HEK293 (cell line): ENCODE results near the gene BBX.
"Not testable (repeated sequence)": the region's sequence is repeated elsewhere in the genome, so short reads cannot be mapped to it uniquely, and the experiment has no call there.

Experiments
- CTCF ChIA-PET: fragments of 350-600 bp; formaldehyde crosslinking; extraction: SDS; loops from one replicate; lab custom pipeline; 2021; ENCODE audit warnings: antibody characterized with exemption; lab: Yijun Ruan, JAX
- POLR2A ChIA-PET: fragments of 300-600 bp; formaldehyde crosslinking; extraction: SDS; loops from one replicate; lab custom pipeline; 2020; ENCODE audit warnings: antibody characterized with exemption, inconsistent platforms; lab: Yijun Ruan, JAX
- H3K27ac ChIP-seq: fragments of 200-500 bp; sonication (Bioruptor generic); 2 replicates; pipeline ENCODE4 v1.5.1; 2014; ENCODE audit warnings: low read depth, low read length, control low read depth, inconsistent platforms; ENCODE audit errors: extremely low read depth
- H3K36me3 ChIP-seq, 2 experiments: fragments of 200-500 bp in 1 of 2; sonication (Bioruptor generic) in 1 of 2; 1 replicate in 1 of 2; 2 replicates in 1 of 2; pipeline ENCODE4 v1.5.1; 2014 to 2017; ENCODE audit warnings: inconsistent platforms in 2 of 2, low read length in 2 of 2; ENCODE audit not compliant: control insufficient read depth in 2 of 2, insufficient read depth in 1 of 2
- H3K4me1 ChIP-seq: fragments of 200-500 bp; sonication (Bioruptor generic); 2 replicates; pipeline ENCODE4 v1.5.1; 2014; ENCODE audit warnings: mild to moderate bottlenecking, low read length, inconsistent platforms; ENCODE audit not compliant: control insufficient read depth, insufficient read depth
- H3K4me3 ChIP-seq: 2 replicates; pipeline ENCODE4 v1.5.1; 2011; ENCODE audit warnings: low read depth, mild to moderate bottlenecking, control low read depth, low read length, moderate library complexity
- H3K9me3 ChIP-seq: fragments of 200-500 bp; sonication (Bioruptor generic); 2 replicates; pipeline ENCODE4 v1.5.1; 2014; ENCODE audit warnings: low read depth, low read length, inconsistent platforms; ENCODE audit not compliant: control insufficient read depth, insufficient read depth
- EGR2 ChIP-seq: fragments of 450-650 bp; formaldehyde crosslinking; IDR thresholded peaks from 2 replicates; pipeline ENCODE4 v1.5.1; 2016; ENCODE audit warnings: low read depth, missing biosample characterization, missing genetic modification characterization
- FEZF1 ChIP-seq: fragments of 450-650 bp; formaldehyde crosslinking; IDR thresholded peaks from 2 replicates; pipeline ENCODE4 v1.5.1; 2016; ENCODE audit warnings: missing biosample characterization, missing genetic modification characterization
- GLIS1 ChIP-seq: fragments of 450-650 bp; formaldehyde crosslinking; IDR thresholded peaks from 2 replicates; pipeline ENCODE4 v1.5.1; 2016; ENCODE audit warnings: missing biosample characterization, missing genetic modification characterization
- GLIS2 ChIP-seq: fragments of 450-650 bp; formaldehyde crosslinking; IDR thresholded peaks from 2 replicates; pipeline ENCODE4 v1.5.1; 2016; ENCODE audit warnings: missing biosample characterization, missing genetic modification characterization
- HOXD13 ChIP-seq: sonication (generic); formaldehyde crosslinking; IDR thresholded peaks from 2 replicates; pipeline ENCODE4 v1.8.0; 2022; ENCODE audit warnings: missing genetic modification reagents, borderline replicate concordance
- IKZF3 ChIP-seq: fragments of 450-650 bp; IDR thresholded peaks from 2 replicates; pipeline ENCODE4 v1.5.0; 2018; ENCODE audit warnings: missing biosample characterization, mild to moderate bottlenecking, missing genetic modification characterization, moderate library complexity
- KLF1 ChIP-seq: fragments of 450-650 bp; formaldehyde crosslinking; IDR thresholded peaks from 2 replicates; pipeline ENCODE4 v1.5.1; 2016; ENCODE audit warnings: missing biosample characterization, missing genetic modification characterization
- KLF17 ChIP-seq: fragments of 450-650 bp; formaldehyde crosslinking; IDR thresholded peaks from 2 replicates; pipeline ENCODE4 v1.5.1; 2016; ENCODE audit warnings: missing biosample characterization, missing genetic modification characterization
- REPIN1 ChIP-seq: fragments of 450-650 bp; formaldehyde crosslinking; IDR thresholded peaks from 2 replicates; pipeline ENCODE4 v1.5.1; 2017; ENCODE audit warnings: missing biosample characterization, missing genetic modification characterization, low read depth
- SCRT1 ChIP-seq: fragments of 450-650 bp; formaldehyde crosslinking; IDR thresholded peaks from 2 replicates; pipeline ENCODE4 v1.5.1; 2016; ENCODE audit warnings: missing biosample characterization, missing genetic modification characterization, borderline replicate concordance
- ZBTB26 ChIP-seq: fragments of 450-650 bp; formaldehyde crosslinking; optimal IDR thresholded peaks from 2 replicates; pipeline ENCODE3; 2016; ENCODE audit warnings: missing biosample characterization, mild to moderate bottlenecking, missing genetic modification characterization
- ZBTB48 ChIP-seq: fragments of 450-650 bp; formaldehyde crosslinking; IDR thresholded peaks from 2 replicates; pipeline ENCODE4 v1.5.1; 2016; ENCODE audit warnings: missing biosample characterization, missing genetic modification characterization
- ZEB2 ChIP-seq: fragments of 450-650 bp; formaldehyde crosslinking; IDR thresholded peaks from 2 replicates; pipeline ENCODE4 v1.5.1; 2016; ENCODE audit warnings: missing biosample characterization, missing genetic modification characterization
- ZFP37 ChIP-seq: fragments of 450-650 bp; formaldehyde crosslinking; IDR thresholded peaks from 2 replicates; pipeline ENCODE4 v1.5.1; 2016; ENCODE audit warnings: missing biosample characterization, missing genetic modification characterization
- ZFP69B ChIP-seq: fragments of 450-650 bp; formaldehyde crosslinking; IDR thresholded peaks from 2 replicates; pipeline ENCODE4 v1.5.1; 2016; ENCODE audit warnings: missing biosample characterization, missing genetic modification characterization
- ZNF133 ChIP-seq: fragments of 450-650 bp; formaldehyde crosslinking; IDR thresholded peaks from 2 replicates; pipeline ENCODE4 v1.5.1; 2016; ENCODE audit warnings: missing biosample characterization, missing genetic modification characterization
- ZNF148 ChIP-seq: fragments of 450-650 bp; formaldehyde crosslinking; IDR thresholded peaks from 2 replicates; pipeline ENCODE4 v1.5.0; 2017; ENCODE audit warnings: missing biosample characterization, missing genetic modification characterization, borderline replicate concordance
- ZNF341 ChIP-seq: fragments of 450-650 bp; formaldehyde crosslinking; IDR thresholded peaks from 2 replicates; pipeline ENCODE4; 2016; ENCODE audit warnings: low read depth, missing biosample characterization, missing genetic modification characterization
- ZNF354C ChIP-seq: fragments of 450-650 bp; formaldehyde crosslinking; IDR thresholded peaks from 2 replicates; pipeline ENCODE4 v1.5.1; 2016; ENCODE audit warnings: missing biosample characterization, missing genetic modification characterization, low read depth, borderline replicate concordance
- ZNF514 ChIP-seq: fragments of 450-650 bp; formaldehyde crosslinking; IDR thresholded peaks from 2 replicates; pipeline ENCODE4 v1.5.1; 2016; ENCODE audit warnings: missing biosample characterization, missing genetic modification characterization
- ZNF544 ChIP-seq: fragments of 450-650 bp; formaldehyde crosslinking; IDR thresholded peaks from 2 replicates; pipeline ENCODE4 v1.5.0; 2017; ENCODE audit warnings: missing biosample characterization, missing genetic modification characterization
- ZNF670 ChIP-seq: fragments of 450-650 bp; formaldehyde crosslinking; IDR thresholded peaks from 2 replicates; pipeline ENCODE4 v1.5.1; 2016; ENCODE audit warnings: missing biosample characterization, missing genetic modification characterization, low read depth
- ZNF707 ChIP-seq: fragments of 450-650 bp; formaldehyde crosslinking; IDR thresholded peaks from 2 replicates; pipeline ENCODE4 v1.5.1; 2016; ENCODE audit warnings: missing biosample characterization, missing genetic modification characterization
- ZNF830 ChIP-seq: fragments of 450-650 bp; IDR thresholded peaks from 2 replicates; pipeline ENCODE4 v1.5.0; 2018; ENCODE audit warnings: missing biosample characterization, missing genetic modification characterization, low read depth, mild to moderate bottlenecking, moderate library complexity
- ZSCAN18 ChIP-seq: fragments of 450-650 bp; formaldehyde crosslinking; IDR thresholded peaks from 2 replicates; pipeline ENCODE4 v1.5.1; 2016; ENCODE audit warnings: missing biosample characterization, missing genetic modification characterization

BBX gene

GRCh38 chr3:107697348-107697747 lies 174.6 kb downstream of the BBX start:
- H3K4me1 ChIP-seq, CTCF ChIA-PET, H3K27ac ChIP-seq, POLR2A ChIA-PET, H3K9me3 ChIP-seq, H3K4me3 ChIP-seq, H3K36me3 ChIP-seq: not testable (repeated sequence)
- peak; percentile 80 for TF ChIP-seq GLIS1 (tag by site-specific recombination)
- peak; percentile 57; the same call in 1 of the 2 replicates for TF ChIP-seq FEZF1 (tag by site-specific recombination)
- peak; percentile 57; the same call in 1 of the 2 replicates for TF ChIP-seq GLIS2

- peak; percentile 62 for TF ChIP-seq ZBTB26 (tag by site-specific recombination)
- peak; percentile 60 for TF ChIP-seq ZNF341 (tag by site-specific recombination)
- TF ChIP-seq IKZF3: 0 out of 2 replicates have a peak, but pooled peaks have one; percentile 22
- peak; percentile 90 for TF ChIP-seq ZBTB48
- peak; percentile 37; the same call in 1 of the 2 replicates for TF ChIP-seq KLF1 (tag by site-specific recombination)
- 0 out of 2 replicates have a peak, but pooled peaks have one; percentile 6 for TF ChIP-seq EGR2 (tag by site-specific recombination)
- H3K4me3 ChIP-seq, POLR2A ChIA-PET: not testable (repeated sequence)
These were observed 175.1 kb downstream of the BBX start for GRCh38 chr3:107697855-107698254.

GRCh38 chr3:107699682-107700081 lies 176.9 kb downstream of the BBX start:
- H3K4me3 ChIP-seq: no peak overlapping the region
- CTCF ChIA-PET: interaction anchor here (1.0 kb wide), 1 partner anchor 9 kb away, joined by 3 read pairs; no protein-coding TSS in a partner anchor
- no peak overlapping the region for H3K27ac ChIP-seq
- POLR2A ChIA-PET: no interaction called here
- no peaks in the 10 kb centered on the region for H3K9me3 ChIP-seq
- no peaks in the 10 kb centered on the region for H3K36me3 ChIP-seq
- peaks cover 10% of the 10 kb centered on the region for H3K4me1 ChIP-seq
- TF ChIP-seq HOXD13 (no peak), ZNF670 (tag by site-specific recombination) (no peak), SCRT1 (no peak), ZNF544 (tag by site-specific recombination) (no peak), ZSCAN18 (tag by site-specific recombination) (no peak), ZFP69B (tag by site-specific recombination) (no peak), REPIN1 (tag by site-specific recombination) (no peak), ZNF514 (tag by site-specific recombination) (no peak), ZNF707 (tag by site-specific recombination) (no peak)

More at GRCh38 chr3:107697855-107698254, 175.1 kb downstream of the BBX start:
- H3K9me3 ChIP-seq, CTCF ChIA-PET, H3K36me3 ChIP-seq, H3K4me1 ChIP-seq: not testable (repeated sequence)
- peak overlapping the region; percentile 49; the same call in 1 of the 2 replicates for H3K27ac ChIP-seq

- Histone ChIP-seq H3K4me3 (no peak overlapping the region), H3K27ac (no peak overlapping the region), H3K9me3 (no peaks in the 10 kb centered on the region), H3K4me1 (peaks cover 13% of the 10 kb centered on the region), H3K36me3 (no peaks in the 10 kb centered on the region)
- TF ChIP-seq KLF17 (tag by site-specific recombination): no peak
- no peak for TF ChIP-seq ZNF830 (tag by site-specific recombination)
- TF ChIP-seq ZNF148: no peak
- no peak for TF ChIP-seq ZFP37 (tag by site-specific recombination)
- no peak for TF ChIP-seq KLF1 (tag by site-specific recombination)
- no peak for TF ChIP-seq ZNF133
- no peak for TF ChIP-seq ZNF354C (tag by site-specific recombination)
- TF ChIP-seq ZEB2: no peak
- ChIA-PET CTCF (no interaction called here), POLR2A (no interaction called here)
These were observed 178.5 kb downstream of the BBX start for GRCh38 chr3:107701299-107701698.
